ENCODE data around the gene MEF2A.

GRCh38 chr15:99621767-99622166, 56.0 kb downstream of the MEF2A start:
- no peak for TF ChIP-seq CTCF (IDR thresholded peaks at IDR 0.05)
- no peak for TF ChIP-seq EZH2phosphoT487 (IDR thresholded peaks at IDR 0.05)
- TF ChIP-seq EZH2 (IDR thresholded peaks at IDR 0.05), result no peak
